H9 (cell line): Measurements from ENCODE around the gene CSTF1. TPM values are rescaled to one million over a fixed set of nuclear protein-coding genes. Genes with fewer than 3 reads are reported as not detected.

ENCODE experiments used
- DNase-seq: peaks from one replicate; pipeline ENCODE4 v3.0.0-alpha.2; 2017
- H2AFZ ChIP-seq: one replicate; pipeline ENCODE4 v1.6.1; 2013; ENCODE audit warnings: mild to moderate bottlenecking, low read length, control low read depth, moderate library complexity
- H2AK5ac ChIP-seq: 2 replicates; pipeline ENCODE4 v1.6.1; 2013; ENCODE audit warnings: low read length, control low read depth, mixed read lengths; ENCODE audit not compliant: insufficient read length
- H2BK120ac ChIP-seq: one replicate; pipeline ENCODE4 v1.6.1; 2013; ENCODE audit warnings: low read depth, mild to moderate bottlenecking, low read length, control low read depth, inconsistent platforms; ENCODE audit not compliant: poor library complexity, severe bottlenecking
- H2BK12ac ChIP-seq: 2 replicates; pipeline ENCODE4 v1.6.1; 2013; ENCODE audit warnings: low read length, control low read depth, mixed read lengths, low read depth; ENCODE audit not compliant: insufficient read length
- H2BK15ac ChIP-seq: 2 replicates; pipeline ENCODE4 v1.6.1; 2013; ENCODE audit warnings: low read depth, low read length, control low read depth
- H2BK20ac ChIP-seq: one replicate; pipeline ENCODE4 v1.6.1; 2013; ENCODE audit warnings: low read depth, mild to moderate bottlenecking, low read length, control low read depth, inconsistent platforms; ENCODE audit not compliant: poor library complexity, severe bottlenecking
- H2BK5ac ChIP-seq: 2 replicates; pipeline ENCODE4 v1.6.1; 2013; ENCODE audit warnings: low read length, control low read depth, mixed read lengths; ENCODE audit not compliant: insufficient read length
- H3K14ac ChIP-seq: 2 replicates; pipeline ENCODE4 v1.6.1; 2013; ENCODE audit warnings: low read length, control low read depth; ENCODE audit not compliant: insufficient read depth
- H3K18ac ChIP-seq: 2 replicates; pipeline ENCODE4 v1.6.1; 2013; ENCODE audit warnings: low read depth, mild to moderate bottlenecking, mixed read lengths, low read length, control low read depth; ENCODE audit not compliant: insufficient read length
- H3K23ac ChIP-seq: 2 replicates; pipeline ENCODE4 v1.6.1; 2013; ENCODE audit warnings: low read length, control low read depth, mixed read lengths, low read depth; ENCODE audit not compliant: insufficient read length
- H3K23me2 ChIP-seq: 2 replicates; pipeline ENCODE4 v1.6.1; 2013; ENCODE audit warnings: low read depth, mild to moderate bottlenecking, mixed read lengths, low read length, control low read depth; ENCODE audit not compliant: insufficient read length, poor library complexity, severe bottlenecking
- H3K27ac ChIP-seq: 2 replicates; pipeline ENCODE4 v1.5.1; 2013; ENCODE audit warnings: low read length, control low read depth, mixed read lengths, low read depth; ENCODE audit not compliant: insufficient read length
- H3K27me3 ChIP-seq: 2 replicates; pipeline ENCODE4 v1.6.1; 2013; ENCODE audit warnings: low read length, control low read depth, inconsistent platforms; ENCODE audit not compliant: insufficient read depth
- H3K4ac ChIP-seq: 2 replicates; pipeline ENCODE4 v1.6.1; 2013; ENCODE audit warnings: low read depth, mild to moderate bottlenecking, control low read depth, inconsistent platforms, low read length, moderate library complexity
- H3K4me1 ChIP-seq: 2 replicates; pipeline ENCODE4 v1.6.1; 2013; ENCODE audit warnings: low read length, control low read depth, inconsistent platforms; ENCODE audit not compliant: insufficient read depth
- H3K4me2 ChIP-seq: 2 replicates; pipeline ENCODE4 v1.6.1; 2013; ENCODE audit warnings: low read length, control low read depth, mixed read lengths; ENCODE audit not compliant: insufficient read length, insufficient read depth
- H3K56ac ChIP-seq: 2 replicates; pipeline ENCODE4 v1.6.1; 2013; ENCODE audit warnings: low read depth, mild to moderate bottlenecking, mixed read lengths, low read length, control low read depth; ENCODE audit not compliant: insufficient read length
- H3K79me1 ChIP-seq: 2 replicates; pipeline ENCODE4 v1.6.1; 2013; ENCODE audit warnings: low read depth, mild to moderate bottlenecking, moderate library complexity, low read length, control low read depth, inconsistent platforms; ENCODE audit not compliant: insufficient read depth, poor library complexity, severe bottlenecking
- H3K79me2 ChIP-seq: 2 replicates; pipeline ENCODE4 v1.6.1; 2013; ENCODE audit warnings: low read length, control low read depth, inconsistent platforms; ENCODE audit not compliant: insufficient read depth
- H3K9ac ChIP-seq: 2 replicates; pipeline ENCODE4 v1.6.1; 2013; ENCODE audit warnings: low read length, control low read depth, mixed read lengths; ENCODE audit not compliant: insufficient read length; ENCODE audit errors: extremely low read depth
- H3K9me3 ChIP-seq: one replicate; pipeline ENCODE4 v1.6.1; 2013; ENCODE audit warnings: low read depth, low read length, inconsistent platforms; ENCODE audit not compliant: control insufficient read depth
- H3T11ph ChIP-seq: one replicate; pipeline ENCODE4 v1.6.1; 2013; ENCODE audit warnings: mild to moderate bottlenecking, low read length, control low read depth, inconsistent platforms
- H4K20me1 ChIP-seq: one replicate; pipeline ENCODE4 v1.6.1; 2013; ENCODE audit not compliant: control insufficient read depth, insufficient read length, insufficient read depth
- H4K5ac ChIP-seq: 2 replicates; pipeline ENCODE4 v1.6.1; 2013; ENCODE audit warnings: low read depth, mild to moderate bottlenecking, mixed read lengths, low read length, control low read depth; ENCODE audit not compliant: insufficient read length
- H4K8ac ChIP-seq: replicated peaks from 2 replicates; pipeline ENCODE4 v1.6.1; 2013; ENCODE audit warnings: low read length, control low read depth, mixed read lengths, low read depth; ENCODE audit not compliant: insufficient read length
- H4K91ac ChIP-seq: 2 replicates; pipeline ENCODE4 v1.6.1; 2013; ENCODE audit warnings: low read depth, mild to moderate bottlenecking, moderate library complexity, mixed read lengths, low read length, control low read depth; ENCODE audit not compliant: insufficient read length
- H3K27ac Mint-ChIP-seq, 3 experiments: 2 replicates in 2 of 3; 3 replicates in 1 of 3; pipeline ENCODE4 v1.8.0; 2020 to 2021; ENCODE audit warnings: mixed read lengths in 3 of 3, mild to moderate bottlenecking in 1 of 3, moderate library complexity in 1 of 3
- H3K27me3 Mint-ChIP-seq: 2 replicates; pipeline ENCODE4 v1.8.0; 2021; ENCODE audit warnings: low read depth, mild to moderate bottlenecking, moderate library complexity, mixed read lengths
- H3K36me3 Mint-ChIP-seq, 3 experiments: 2 replicates in 2 of 3; 3 replicates in 1 of 3; pipeline ENCODE4 v1.8.0; 2020 to 2021; ENCODE audit warnings: low read depth in 3 of 3, mixed read lengths in 3 of 3; ENCODE audit not compliant: insufficient read depth in 1 of 3
- H3K4me1 Mint-ChIP-seq, 2 experiments: 2 replicates each; pipeline ENCODE4 v1.8.0; 2020; ENCODE audit warnings: mixed read lengths in 2 of 2
- H3K4me3 Mint-ChIP-seq, 2 experiments: 2 replicates in 1 of 2; 3 replicates in 1 of 2; pipeline ENCODE4 v1.8.0; 2020 to 2021; ENCODE audit warnings: mild to moderate bottlenecking in 2 of 2, mixed read lengths in 2 of 2, moderate library complexity in 1 of 2
- H3K9me3 Mint-ChIP-seq, 2 experiments: 2 replicates in 1 of 2; 3 replicates in 1 of 2; pipeline ENCODE4 v1.8.0; 2020; ENCODE audit warnings: mild to moderate bottlenecking in 2 of 2, mixed read lengths in 2 of 2, moderate library complexity in 1 of 2
- CTCF ChIP-seq: fragments of 200-600 bp; sonication (generic); conservative IDR thresholded peaks from 3 replicates; pipeline ENCODE4 v1.8.0; 2021; ENCODE audit warnings: antibody characterized with exemption, mild to moderate bottlenecking
- WGBS: extraction: QIAGEN DNeasy Blood & Tissue Kit; methylation state at CpG from one replicate; pipeline ENCODE4 v1.1.7; 2013; ENCODE audit warnings: missing lambda C conversion rate, low lambda C conversion rate, mixed read lengths; ENCODE audit not compliant: insufficient read length; ENCODE audit errors: extremely low coverage; 5-methylcytosine and 5-hydroxymethylcytosine counted together
- total RNA-seq: library from RNA; stranded (reverse); gene quantifications from 2 replicates; pipeline ENCODE4 v1.2.1, GENCODE V29; 2021

CSTF1 gene
- total RNA-seq, 1 experiment from 2014 or later: 72.9 TPM

- no peak overlapping the region for H3T11ph ChIP-seq
- no peak for TF ChIP-seq CTCF
- H3K4me2 ChIP-seq: no peak overlapping the region
- H2AFZ ChIP-seq: no peak overlapping the region
- Mint-ChIP-seq H3K27ac (no peak overlapping the region), H3K4me3 (no peak overlapping the region), H3K9me3 (no peaks in the 10 kb centered on the region), H3K27me3 (peaks cover 54% of the 10 kb centered on the region), H3K4me1 (no peaks in the 10 kb centered on the region), H3K36me3 (no peaks in the 10 kb centered on the region)
- no peak overlapping the region for H4K91ac ChIP-seq
- no peak overlapping the region for H4K5ac ChIP-seq
- H4K20me1 ChIP-seq: no peaks in the 10 kb centered on the region
- WGBS: 100% methylated on average over 3 of the region's 6 CpGs
- no peak overlapping the region for H3K18ac ChIP-seq
- no peak overlapping the region for H2BK15ac ChIP-seq
- H2AK5ac ChIP-seq: no peak overlapping the region
- H3K14ac ChIP-seq: no peak overlapping the region
- H2BK20ac ChIP-seq: no peak overlapping the region
- peaks cover 2% of the 10 kb centered on the region; the same call in 1 of the 2 replicates for H3K27me3 ChIP-seq
- H3K56ac ChIP-seq: no peak overlapping the region
- DNase-seq: no peak
- H3K79me2 ChIP-seq: no peaks in the 10 kb centered on the region
- H3K23me2 ChIP-seq: no peaks in the 10 kb centered on the region
- no peak overlapping the region for H2BK12ac ChIP-seq
- H3K9me3 ChIP-seq: no peaks in the 10 kb centered on the region
- no peak overlapping the region for H3K23ac ChIP-seq
- no peak overlapping the region for H4K8ac ChIP-seq
- no peak overlapping the region for H3K9ac ChIP-seq
- H2BK120ac ChIP-seq: no peak overlapping the region
- H3K4ac ChIP-seq: no peak overlapping the region
- H2BK5ac ChIP-seq: no peak overlapping the region
- no peaks in the 10 kb centered on the region for H3K4me1 ChIP-seq
- no peaks in the 10 kb centered on the region for H3K79me1 ChIP-seq
- H3K27ac ChIP-seq: no peak overlapping the region
These were observed 37.1 kb downstream of the CSTF1 start for GRCh38 chr20:56429502-56429901.
